ENCODE measurements around the gene TMEM178B.
"Not testable (repeated sequence)": the region's sequence is repeated elsewhere in the genome, so short reads cannot be mapped to it uniquely, and the experiment has no call there.

TMEM178B gene

GRCh38 chr7:141144921-141145629 is 71.2 kb downstream of the TMEM178B start:
- no peak for DNase-seq

GRCh38 chr7:141145630-141145982 is 71.7 kb downstream of the TMEM178B start:
- no peak for DNase-seq

GRCh38 chr7:141147482-141147881 is 73.6 kb downstream of the TMEM178B start:
- no peak for DNase-seq

GRCh38 chr7:141150465-141150864 is 76.6 kb downstream of the TMEM178B start:
- no peak for DNase-seq

GRCh38 chr7:141151746-141152145 is 77.9 kb downstream of the TMEM178B start:
- DNase-seq = no peak

- DNase-seq = no peak
These were observed 79.4 kb downstream of the TMEM178B start for GRCh38 chr7:141153231-141153630.

- DNase-seq = no peak
These were observed 80.4 kb downstream of the TMEM178B start for GRCh38 chr7:141154131-141154732.

- DNase-seq = no peak
These were observed 82.5 kb downstream of the TMEM178B start for GRCh38 chr7:141156407-141156806.

- DNase-seq = no peak
These were observed 83.4 kb downstream of the TMEM178B start for GRCh38 chr7:141157138-141157765.

- DNase-seq = no peak
These were observed 84.7 kb downstream of the TMEM178B start for GRCh38 chr7:141158561-141158960.

- DNase-seq = no peak
These were observed 86.5 kb downstream of the TMEM178B start for GRCh38 chr7:141160246-141160860.

GRCh38 chr7:141161550-141162535 is 88.0 kb downstream of the TMEM178B start:
- DNase-seq = no peak

GRCh38 chr7:141165521-141165920 is 91.7 kb downstream of the TMEM178B start:
- DNase-seq = no peak

- DNase-seq = no peak
These were observed 93.1 kb downstream of the TMEM178B start for GRCh38 chr7:141166926-141167325.

- no peak for DNase-seq
These were observed 93.6 kb downstream of the TMEM178B start for GRCh38 chr7:141167381-141167964.

GRCh38 chr7:141169157-141169556 is 95.3 kb downstream of the TMEM178B start:
- DNase-seq = not testable (repeated sequence)

- not testable (repeated sequence) for DNase-seq
These were observed 101.9 kb downstream of the TMEM178B start for GRCh38 chr7:141175728-141176127.

GRCh38 chr7:141177120-141177519 is 103.3 kb downstream of the TMEM178B start:
- not testable (repeated sequence) for DNase-seq

- DNase-seq = no peak
These were observed 104.7 kb downstream of the TMEM178B start for GRCh38 chr7:141178486-141179135.

- DNase-seq = no peak
These were observed 107.9 kb downstream of the TMEM178B start for GRCh38 chr7:141181812-141182211.

GRCh38 chr7:141184532-141185190 is 110.8 kb downstream of the TMEM178B start:
- DNase-seq = no peak
